Tibial artery (tissue), 4 donors: ENCODE data around the gene ETS1.

Experiments used
- DNase-seq, 2 donors: peaks; one replicate each; pipeline ENCODE4 v3.0.0-alpha.2; 2019
- H3K27ac ChIP-seq, 2 donors: fragments of 200-600 bp; sonication (generic) in 1 of 2; 1 replicate in 1 of 2; 2 replicates in 1 of 2; pipeline ENCODE4 v1.5.1; 2018 to 2019; ENCODE audit warnings: mild to moderate bottlenecking in 1 of 2
- H3K27me3 ChIP-seq, 2 donors: fragments of 200-600 bp; sonication (generic) in 1 of 2; one replicate each; pipeline versions ENCODE4 v1.5.1 to v1.6.0; 2016 to 2019
- H3K36me3 ChIP-seq, 3 donors: fragments of 200-600 bp; sonication (generic) in 2 of 3; one replicate each; pipeline ENCODE4 v1.5.1; 2016 to 2019; ENCODE audit warnings: mild to moderate bottlenecking in 2 of 3
- H3K4me1 ChIP-seq, 4 donors: fragments of 200-600 bp; sonication (generic) in 2 of 4; 1 replicate in 3 of 4; 2 replicates in 1 of 4; pipeline ENCODE4 v1.5.1; 2016 to 2019
- H3K4me3 ChIP-seq, 2 donors: fragments of 200-600 bp; sonication (generic) in 1 of 2; 1 replicate in 1 of 2; 2 replicates in 1 of 2; pipeline ENCODE4 v1.5.1; 2018 to 2019; ENCODE audit warnings: mild to moderate bottlenecking in 2 of 2
- H3K9me3 ChIP-seq, 3 donors: fragments of 200-600 bp; sonication (generic) in 1 of 3; one replicate each; pipeline ENCODE4 v1.5.1; 2016 to 2019
- intact Hi-C: fragments of 100-400 bp; cut with DNase I; formaldehyde crosslinking; loops from one replicate; pipeline ENCODE4 v1.15.0; 2023; ENCODE audit warnings: low total_unique reads
- TF ChIP-seq, protein P1 (sequence below), 2 experiments: fragments of 200-600 bp in 1 of 2; fragments of 450-650 bp in 1 of 2; IDR thresholded peaks; one replicate each; pipeline ENCODE4 v1.5.1; 2017 to 2019; ENCODE audit warnings: antibody characterized with exemption in 2 of 2, mild to moderate bottlenecking in 1 of 2, moderate library complexity in 1 of 2

ETS1 gene

DNA sequence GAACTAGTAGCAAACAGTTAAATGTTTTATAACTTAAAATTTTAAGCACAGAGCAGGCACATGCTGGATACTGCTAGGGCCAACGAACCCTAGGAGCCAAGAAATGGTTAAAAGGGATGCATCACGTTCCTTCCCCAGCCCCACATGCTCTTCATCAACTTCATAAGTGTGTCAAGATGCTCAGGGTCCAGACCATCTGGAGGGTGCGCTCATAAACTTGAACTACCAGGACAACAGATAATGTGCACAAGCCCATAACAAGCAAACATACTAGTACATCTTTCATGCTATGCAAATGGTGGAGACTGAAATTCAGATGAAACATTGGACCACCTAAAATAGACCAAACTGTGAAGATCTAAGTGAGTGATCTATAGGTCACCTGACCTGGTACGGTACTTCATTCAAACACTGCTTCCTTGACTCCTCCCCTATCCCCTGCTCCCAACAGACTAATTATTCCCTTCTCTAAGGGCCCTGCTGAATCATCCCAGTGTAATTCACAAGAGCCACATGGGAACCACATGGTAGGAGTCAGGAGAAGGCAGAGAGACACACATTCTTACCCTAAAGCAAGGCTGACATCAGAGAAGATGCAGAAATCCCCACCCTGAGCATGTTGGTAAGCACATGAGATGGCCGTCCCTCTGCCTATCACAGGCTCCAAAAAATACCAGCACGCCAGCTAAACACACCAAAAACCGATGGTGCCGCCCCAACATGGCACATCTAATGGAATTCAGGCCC lies 83.9 kb downstream of the ETS1 start:
- intact Hi-C loops = no loop called here
- Histone ChIP-seq H3K9me3 (no peaks in the 10 kb centered on the region), H3K4me1 (peaks cover 7 to 100% (median 79%) of the 10 kb centered on the region in 4 donors), H3K4me3 (no peak overlapping the region), H3K27me3 (no peaks in the 10 kb centered on the region), H3K36me3 (no peaks in the 10 kb centered on the region), H3K27ac (peak overlapping the region; percentile 30 to 42)
- TF ChIP-seq, protein P1, sequence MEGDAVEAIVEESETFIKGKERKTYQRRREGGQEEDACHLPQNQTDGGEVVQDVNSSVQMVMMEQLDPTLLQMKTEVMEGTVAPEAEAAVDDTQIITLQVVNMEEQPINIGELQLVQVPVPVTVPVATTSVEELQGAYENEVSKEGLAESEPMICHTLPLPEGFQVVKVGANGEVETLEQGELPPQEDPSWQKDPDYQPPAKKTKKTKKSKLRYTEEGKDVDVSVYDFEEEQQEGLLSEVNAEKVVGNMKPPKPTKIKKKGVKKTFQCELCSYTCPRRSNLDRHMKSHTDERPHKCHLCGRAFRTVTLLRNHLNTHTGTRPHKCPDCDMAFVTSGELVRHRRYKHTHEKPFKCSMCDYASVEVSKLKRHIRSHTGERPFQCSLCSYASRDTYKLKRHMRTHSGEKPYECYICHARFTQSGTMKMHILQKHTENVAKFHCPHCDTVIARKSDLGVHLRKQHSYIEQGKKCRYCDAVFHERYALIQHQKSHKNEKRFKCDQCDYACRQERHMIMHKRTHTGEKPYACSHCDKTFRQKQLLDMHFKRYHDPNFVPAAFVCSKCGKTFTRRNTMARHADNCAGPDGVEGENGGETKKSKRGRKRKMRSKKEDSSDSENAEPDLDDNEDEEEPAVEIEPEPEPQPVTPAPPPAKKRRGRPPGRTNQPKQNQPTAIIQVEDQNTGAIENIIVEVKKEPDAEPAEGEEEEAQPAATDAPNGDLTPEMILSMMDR (IDR thresholded peaks at IDR 0.05) = no peak
- DNase-seq = no peak

DNA sequence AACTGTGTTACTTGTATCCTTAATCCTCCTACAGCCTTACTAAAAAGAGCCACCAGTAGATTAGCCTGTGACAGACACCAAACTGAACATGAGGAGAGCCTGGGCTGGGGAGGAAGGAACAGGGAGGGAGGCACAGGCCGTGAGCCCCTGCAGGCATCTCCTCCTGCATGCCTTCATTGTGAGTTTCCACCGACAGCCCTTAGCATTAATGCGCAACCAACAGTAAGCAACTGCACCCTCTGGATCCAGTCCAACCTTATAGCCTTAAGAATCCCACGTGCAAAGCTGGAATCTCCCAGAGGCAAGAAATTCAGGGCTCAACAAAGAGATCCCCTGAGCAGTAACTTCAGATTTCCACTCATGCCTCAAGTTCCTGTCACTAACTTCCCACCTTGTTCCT lies 84.6 kb downstream of the ETS1 start:
- DNase-seq = no peak
- no peaks in the 10 kb centered on the region for H3K36me3 ChIP-seq
- peaks cover 7 to 100% (median 79%) of the 10 kb centered on the region in 4 donors for H3K4me1 ChIP-seq
- H3K27me3 ChIP-seq = no peaks in the 10 kb centered on the region
- TF ChIP-seq, protein P1 (IDR thresholded peaks at IDR 0.05) = no peak
- no peaks in the 10 kb centered on the region for H3K9me3 ChIP-seq
- peak overlapping the region; percentile 30 to 32 for H3K27ac ChIP-seq
- intact Hi-C loops = no loop called here
- no peak overlapping the region for H3K4me3 ChIP-seq

DNA sequence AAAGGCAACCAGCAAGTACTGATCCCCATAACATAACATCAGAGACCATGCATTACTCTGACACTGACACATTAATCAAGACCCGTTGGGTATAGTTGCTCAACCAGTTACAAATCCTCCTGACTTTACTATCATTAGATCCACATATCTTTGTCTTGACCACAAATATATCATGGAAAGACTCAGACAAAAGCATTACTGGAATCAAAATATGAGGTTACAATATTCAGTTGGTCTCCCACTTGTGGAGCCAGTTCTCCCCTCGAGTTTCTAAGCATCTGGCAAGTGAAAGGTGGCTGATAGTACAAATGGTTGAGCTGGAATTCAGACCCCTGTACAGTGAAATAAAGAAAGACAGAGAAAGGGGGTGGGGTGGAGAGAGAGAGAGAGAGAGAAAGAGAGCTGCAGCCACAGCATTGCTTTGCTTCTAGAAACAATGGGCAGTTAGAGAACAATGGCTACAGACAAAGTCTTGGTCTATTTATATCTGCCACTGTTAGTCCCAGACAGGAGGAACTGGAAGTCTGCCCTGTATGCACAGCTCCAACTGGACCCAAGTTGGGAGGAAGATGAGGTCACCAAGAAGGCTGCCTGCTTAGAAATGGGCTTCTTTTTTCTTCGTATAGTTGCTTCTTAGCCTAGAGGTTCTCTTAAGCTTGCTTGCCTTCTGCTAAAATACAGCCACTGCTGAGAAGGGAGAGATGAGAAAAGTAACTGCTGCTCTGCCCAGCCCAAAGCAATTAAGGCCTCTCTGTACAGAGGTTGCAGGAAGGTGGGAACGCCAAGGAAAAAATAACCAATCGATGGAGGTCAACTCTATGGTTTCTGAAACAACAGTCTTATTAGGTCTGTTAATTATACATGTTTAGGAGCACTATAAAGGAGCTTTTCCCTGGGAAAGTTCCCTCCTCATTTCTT lies 85.5 kb downstream of the ETS1 start:
- Histone ChIP-seq H3K27me3 (no peaks in the 10 kb centered on the region), H3K27ac (peak overlapping the region; percentile 30 to 32), H3K36me3 (no peaks in the 10 kb centered on the region), H3K9me3 (no peaks in the 10 kb centered on the region), H3K4me3 (no peak overlapping the region), H3K4me1 (peaks cover 6 to 100% (median 80%) of the 10 kb centered on the region in 4 donors)
- DNase-seq = no peak
- intact Hi-C loops = no loop called here
- TF ChIP-seq, protein P1 (IDR thresholded peaks at IDR 0.05) = no peak

DNA sequence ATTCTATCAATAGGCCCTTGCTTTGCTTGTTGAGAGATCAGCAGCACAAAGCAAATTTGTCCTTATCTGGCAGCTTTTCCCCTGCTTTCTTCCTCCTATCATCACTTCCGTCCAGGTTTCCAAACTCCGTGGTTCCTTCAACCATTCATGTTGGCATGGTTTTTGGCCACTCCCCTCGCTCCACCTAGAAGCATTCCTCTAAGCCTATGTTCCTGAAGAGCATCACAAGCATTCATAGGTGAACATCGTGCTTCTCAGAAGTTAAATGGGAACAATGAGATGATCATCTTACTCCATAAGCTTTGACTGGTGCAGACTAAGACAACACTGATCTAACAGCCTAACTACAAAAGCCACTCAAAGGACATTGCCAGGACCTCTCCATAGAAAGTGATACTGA lies 86.3 kb downstream of the ETS1 start:
- H3K27me3 ChIP-seq = no peaks in the 10 kb centered on the region
- TF ChIP-seq, protein P1 (IDR thresholded peaks at IDR 0.05) = no peak
- no peak for DNase-seq
- no peak overlapping the region for H3K4me3 ChIP-seq
- intact Hi-C loops = no loop called here
- no peaks in the 10 kb centered on the region for H3K36me3 ChIP-seq
- peaks cover 0 to 100% (median 82%) of the 10 kb centered on the region in 4 donors for H3K4me1 ChIP-seq
- no peaks in the 10 kb centered on the region for H3K9me3 ChIP-seq
- H3K27ac ChIP-seq = peak overlapping the region; percentile 73

DNA sequence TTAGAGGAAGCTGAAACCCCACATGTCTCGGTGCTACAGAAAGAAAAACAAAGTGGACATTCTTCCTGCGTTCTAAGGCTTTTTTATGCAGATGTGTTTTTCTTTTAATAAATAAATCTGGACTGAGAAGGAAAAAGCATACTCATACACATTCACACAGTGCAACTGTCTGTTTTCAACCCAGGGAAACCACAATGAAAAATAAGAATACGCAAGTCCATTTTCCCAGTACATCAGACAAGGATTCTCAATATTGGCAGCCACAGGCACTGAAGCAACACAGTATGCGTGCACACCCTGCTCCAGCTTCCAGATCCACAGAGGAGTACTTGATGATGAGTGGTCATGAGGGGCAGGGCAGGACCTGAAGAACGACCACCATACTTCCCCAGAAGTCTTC lies 86.9 kb downstream of the ETS1 start:
- Histone ChIP-seq H3K27ac (peak overlapping the region; percentile 73), H3K4me1 (peaks cover 0 to 100% (median 82%) of the 10 kb centered on the region in 4 donors), H3K9me3 (no peaks in the 10 kb centered on the region), H3K27me3 (no peaks in the 10 kb centered on the region), H3K36me3 (no peaks in the 10 kb centered on the region), H3K4me3 (no peak overlapping the region)
- DNase-seq = no peak
- intact Hi-C loops = no loop called here
- TF ChIP-seq, protein P1 (IDR thresholded peaks at IDR 0.05) = no peak
